GM23248 (cell line): ENCODE measurements around the gene POR. TPM values are rescaled to one million over a fixed set of nuclear protein-coding genes. Genes with fewer than 3 reads are reported as not detected.

Source experiments
- DNase-seq: peaks from one replicate; pipeline ENCODE4 v3.0.0-alpha.2; 2015
- H2AFZ ChIP-seq: fragments of 200-600 bp; sonication (generic); 2 replicates; pipeline ENCODE4 v1.6.1; 2016; ENCODE audit warnings: antibody characterized with exemption
- H3F3A ChIP-seq: fragments of 200-600 bp; sonication (generic); 2 replicates; pipeline ENCODE4 v1.6.1; 2016; ENCODE audit warnings: mild to moderate bottlenecking, antibody characterized with exemption, mixed run types; ENCODE audit not compliant: insufficient read depth
- H3K27ac ChIP-seq: fragments of 200-600 bp; sonication (generic); 2 replicates; pipeline ENCODE4 v1.5.1; 2016; ENCODE audit warnings: mild to moderate bottlenecking
- H3K27me3 ChIP-seq: fragments of 200-600 bp; sonication (generic); replicated peaks from 2 replicates; pipeline ENCODE4 v1.6.1; 2016; ENCODE audit warnings: mild to moderate bottlenecking; ENCODE audit not compliant: insufficient read depth
- H3K36me3 ChIP-seq: fragments of 200-600 bp; sonication (generic); 2 replicates; pipeline ENCODE4 v1.6.1; 2016; ENCODE audit warnings: low read depth, mild to moderate bottlenecking
- H3K4me1 ChIP-seq: fragments of 200-600 bp; sonication (generic); 2 replicates; pipeline ENCODE4 v1.6.1; 2016; ENCODE audit warnings: mild to moderate bottlenecking; ENCODE audit not compliant: insufficient read depth
- H3K4me2 ChIP-seq: fragments of 200-600 bp; sonication (generic); one replicate; pipeline ENCODE4 v1.6.1; 2016; ENCODE audit warnings: mild to moderate bottlenecking; ENCODE audit not compliant: unreplicated experiment
- H3K4me3 ChIP-seq: fragments of 200-600 bp; sonication (generic); 2 replicates; pipeline ENCODE4 v1.5.1; 2016; ENCODE audit warnings: mild to moderate bottlenecking
- H3K79me2 ChIP-seq: fragments of 200-600 bp; sonication (generic); 2 replicates; pipeline ENCODE4 v1.6.1; 2016; ENCODE audit warnings: mild to moderate bottlenecking; ENCODE audit not compliant: insufficient read depth
- H3K9ac ChIP-seq: fragments of 200-600 bp; sonication (generic); 2 replicates; pipeline ENCODE4 v1.6.1; 2016; ENCODE audit warnings: mild to moderate bottlenecking
- H3K9me2 ChIP-seq: fragments of 200-600 bp; sonication (generic); 2 replicates; pipeline ENCODE4 v1.6.1; 2016; ENCODE audit warnings: mixed run types, mild to moderate bottlenecking, moderate library complexity; ENCODE audit not compliant: insufficient read depth
- H3K9me3 ChIP-seq: fragments of 200-600 bp; sonication (generic); one replicate; pipeline ENCODE4 v1.6.1; 2017; ENCODE audit warnings: low read depth
- H4K20me1 ChIP-seq: fragments of 200-600 bp; sonication (generic); 2 replicates; pipeline ENCODE4 v1.6.0; 2016; ENCODE audit not compliant: insufficient read depth
- EZH2 ChIP-seq: fragments of 200-600 bp; sonication (generic); IDR thresholded peaks from 2 replicates; pipeline ENCODE4 v1.6.1; 2018; ENCODE audit warnings: antibody characterized with exemption, mild to moderate bottlenecking; ENCODE audit not compliant: insufficient read depth, poor library complexity, severe bottlenecking
- EZH2phosphoT487 ChIP-seq: fragments of 200-600 bp; sonication (generic); IDR thresholded peaks from 2 replicates; pipeline ENCODE4 v1.6.1; 2018; ENCODE audit warnings: antibody characterized with exemption, moderate library complexity, mild to moderate bottlenecking, low read depth; ENCODE audit not compliant: insufficient read depth
- WGBS, 2 experiments: methylation state at CpG; one replicate each; pipeline ENCODE4 v1.1.6; 2015 to 2017; ENCODE audit warnings: low lambda C conversion rate in 2 of 2, low coverage in 1 of 2; ENCODE audit errors: missing lambda C conversion rate in 2 of 2; 5-methylcytosine and 5-hydroxymethylcytosine counted together
- in situ Hi-C: fragments of 300-500 bp; cut with MboI; formaldehyde crosslinking; loops from 2 replicates; pipeline ENCODE4 v1.15.0; 2020
- polyA plus RNA-seq: library from polyadenylated mRNA; unstranded; fragments of >200 nt; fragmentation: Nextera tagmentation; extraction: Ambion mirVana; gene quantifications from 2 replicates; pipeline ENCODE4 v1.2.1, GENCODE V29; 2016
- total RNA-seq: library from RNA; depleted of rRNA; stranded (reverse); fragments of >200 nt; shearing (Covaris generic); gene quantifications from 2 replicates; pipeline ENCODE4 v1.2.3, GENCODE V29; 2014

POR gene
- total and polyA plus RNA-seq, 2 experiments from 2014 or later: 42.7 to 58.6 TPM

DNA sequence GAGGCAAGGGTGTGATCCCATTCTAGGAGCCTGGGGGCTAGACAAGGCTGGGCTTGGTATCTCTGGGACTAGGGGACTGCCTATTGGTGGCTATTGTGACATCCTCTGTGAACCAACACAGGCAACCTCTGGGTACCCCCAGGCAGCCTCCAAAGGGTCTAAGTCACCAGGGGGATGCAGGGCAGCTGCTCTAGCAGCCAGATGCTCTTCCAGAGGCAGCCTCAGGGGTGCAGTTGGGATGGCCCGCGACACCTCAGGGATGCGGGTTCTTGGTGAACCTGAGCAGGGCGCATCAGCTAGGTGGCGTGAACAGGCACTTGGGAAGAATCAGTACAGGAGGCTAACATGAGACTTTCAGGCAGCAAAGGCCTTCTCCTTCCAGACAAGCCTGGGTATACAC is 81.0 kb downstream of the POR start:
- Histone ChIP-seq H3K4me2 (no peak overlapping the region), H3K9me2 (no peaks in the 10 kb centered on the region), H3F3A (no peaks in the 10 kb centered on the region), H3K27me3 (no peaks in the 10 kb centered on the region), H2AFZ (no peak overlapping the region), H3K9ac (no peak overlapping the region), H4K20me1 (no peaks in the 10 kb centered on the region), H3K36me3 (no peaks in the 10 kb centered on the region), H3K27ac (no peak overlapping the region), H3K4me3 (no peak overlapping the region), H3K9me3 (no peaks in the 10 kb centered on the region), H3K79me2 (no peaks in the 10 kb centered on the region), H3K4me1 (no peaks in the 10 kb centered on the region)
- in situ Hi-C loops: no loop called here
- 97 to 100% methylated on average over 5 of the region's 5 CpGs for WGBS, 2 experiments
- no peak for TF ChIP-seq EZH2phosphoT487
- no peak for TF ChIP-seq EZH2
- DNase-seq: no peak

DNA sequence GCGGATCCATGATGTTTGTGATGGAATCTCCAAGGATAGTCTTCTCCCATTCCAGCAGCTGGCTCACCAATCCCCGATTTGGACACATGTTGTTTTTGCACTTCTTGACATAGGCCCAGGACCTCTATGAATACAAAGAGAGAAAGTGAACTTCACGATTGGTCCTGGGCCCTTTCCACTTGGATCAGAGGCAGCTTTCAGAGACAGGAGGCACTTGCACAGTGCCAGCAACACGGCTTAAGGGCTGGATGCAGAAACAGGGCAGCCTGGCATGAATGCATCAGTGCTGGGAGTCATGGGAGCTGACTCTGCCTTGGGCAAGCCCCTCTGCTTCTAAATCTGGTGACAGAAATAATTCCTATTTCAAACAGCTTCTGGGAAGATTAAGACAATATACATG is 81.5 kb downstream of the POR start:
- no peaks in the 10 kb centered on the region for H3K36me3 ChIP-seq

DNA sequence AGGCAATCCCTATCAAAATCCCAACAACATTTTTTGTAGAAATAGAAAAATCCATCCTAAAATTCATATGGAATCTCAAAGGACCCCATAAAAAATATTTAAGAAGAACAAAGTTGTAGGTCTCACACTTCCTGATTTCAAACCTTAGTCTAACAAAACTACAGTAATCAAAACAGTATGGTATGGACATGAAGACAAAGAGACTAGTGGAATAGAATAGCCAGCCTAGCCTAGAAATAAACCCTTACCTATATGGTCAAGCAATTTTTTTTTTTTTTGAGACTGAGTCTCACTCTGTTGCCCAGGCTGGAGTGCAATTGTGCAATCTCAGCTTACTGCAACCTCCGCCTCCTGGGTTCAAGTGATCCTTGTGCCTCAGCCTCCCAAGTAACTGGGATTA is 83.1 kb downstream of the POR start:
- Histone ChIP-seq H3K27ac (no peak overlapping the region), H3K4me1 (no peaks in the 10 kb centered on the region), H3K4me3 (no peak overlapping the region), H3K9ac (no peak overlapping the region), H3K79me2 (no peaks in the 10 kb centered on the region), H3K9me2 (no peaks in the 10 kb centered on the region), H2AFZ (no peak overlapping the region), H3F3A (no peaks in the 10 kb centered on the region), H3K27me3 (no peaks in the 10 kb centered on the region), H3K36me3 (no peaks in the 10 kb centered on the region), H3K9me3 (no peaks in the 10 kb centered on the region), H3K4me2 (no peak overlapping the region), H4K20me1 (no peaks in the 10 kb centered on the region)
- no peak for DNase-seq
- TF ChIP-seq EZH2: no peak
- TF ChIP-seq EZH2phosphoT487: no peak
- in situ Hi-C loops: no loop called here
- 85 to 100% methylated on average over 1 of the region's 1 CpG for WGBS, 2 experiments

More for the DNA sequence above, 81.5 kb downstream of the POR start:
- no peak overlapping the region for H3K4me3 ChIP-seq
- H3K9me3 ChIP-seq: no peaks in the 10 kb centered on the region
- no peak for TF ChIP-seq EZH2
- TF ChIP-seq EZH2phosphoT487: no peak
- no peak for DNase-seq
- no peak overlapping the region for H3K9ac ChIP-seq
- H3K27ac ChIP-seq: no peak overlapping the region
- no peaks in the 10 kb centered on the region for H3F3A ChIP-seq
- no peaks in the 10 kb centered on the region for H4K20me1 ChIP-seq
- H2AFZ ChIP-seq: no peak overlapping the region
- H3K4me1 ChIP-seq: no peaks in the 10 kb centered on the region
- H3K27me3 ChIP-seq: no peaks in the 10 kb centered on the region
- 64 to 68% methylated on average over 4 of the region's 4 CpGs for WGBS, 2 experiments
- H3K9me2 ChIP-seq: no peaks in the 10 kb centered on the region
- no peaks in the 10 kb centered on the region for H3K79me2 ChIP-seq
- no peak overlapping the region for H3K4me2 ChIP-seq
- in situ Hi-C loops: no loop called here

DNA sequence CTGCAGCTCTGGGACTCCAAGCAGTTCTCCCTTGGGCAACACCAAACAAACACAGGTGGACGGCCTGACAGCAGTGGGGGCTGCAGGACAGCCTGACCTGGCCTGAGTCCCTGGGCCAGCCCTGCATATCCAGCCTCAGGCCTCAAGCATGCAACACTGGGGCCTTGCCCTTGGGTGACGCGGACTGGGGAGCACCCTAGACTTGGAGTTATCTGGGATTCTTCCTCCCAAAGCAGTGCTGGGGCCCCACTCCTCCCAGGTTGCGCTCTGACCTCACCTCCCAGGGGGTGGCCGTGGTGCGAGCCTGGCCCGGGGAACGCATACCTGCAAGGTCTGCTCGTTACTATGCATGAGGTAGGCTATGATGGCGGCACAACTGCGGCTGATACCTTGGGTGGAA is 85.6 kb downstream of the POR start:
- Histone ChIP-seq H3K4me3 (no peak overlapping the region), H3K36me3 (peaks cover 5% of the 10 kb centered on the region; the same call in 1 of the 2 replicates), H2AFZ (no peak overlapping the region), H3K4me1 (no peaks in the 10 kb centered on the region), H3F3A (no peaks in the 10 kb centered on the region), H3K9ac (no peak overlapping the region), H3K9me3 (no peaks in the 10 kb centered on the region), H3K27me3 (no peaks in the 10 kb centered on the region), H3K79me2 (no peaks in the 10 kb centered on the region), H4K20me1 (no peaks in the 10 kb centered on the region), H3K9me2 (no peaks in the 10 kb centered on the region), H3K4me2 (no peak overlapping the region), H3K27ac (no peak overlapping the region)
- DNase-seq: no peak
- TF ChIP-seq EZH2 (no peak), EZH2phosphoT487 (no peak)
- in situ Hi-C loops: no loop called here
- WGBS, 2 experiments: 94 to 97% methylated on average over 11 of the region's 11 CpGs

DNA sequence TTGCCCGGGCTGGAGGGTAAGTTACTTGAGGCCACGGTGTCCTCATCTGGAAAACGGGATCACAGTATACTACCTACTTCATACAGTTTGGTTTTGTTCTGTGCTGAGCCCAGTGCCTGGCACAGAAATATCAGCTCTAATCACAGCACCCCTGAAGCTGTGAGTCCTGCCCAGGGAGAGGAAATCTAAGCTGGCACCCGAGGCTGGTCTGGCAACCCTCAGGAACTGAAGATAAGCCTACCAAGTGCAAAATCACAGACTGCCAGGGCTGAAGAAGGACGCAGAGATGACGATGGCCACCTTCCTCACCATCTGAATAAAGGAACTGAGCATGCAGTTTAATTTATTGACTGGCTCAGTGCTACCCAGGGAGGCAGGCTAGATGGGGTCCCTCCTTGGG is 87.2 kb downstream of the POR start:
- DNase-seq: no peak
- TF ChIP-seq EZH2: no peak
- no peak for TF ChIP-seq EZH2phosphoT487
- Histone ChIP-seq H4K20me1 (no peaks in the 10 kb centered on the region), H3K27me3 (no peaks in the 10 kb centered on the region), H3K27ac (no peak overlapping the region), H3K4me2 (no peak overlapping the region), H2AFZ (no peak overlapping the region), H3K9ac (no peak overlapping the region), H3K9me3 (no peaks in the 10 kb centered on the region), H3K36me3 (peaks cover 5% of the 10 kb centered on the region; the same call in 1 of the 2 replicates), H3K4me1 (no peaks in the 10 kb centered on the region), H3K9me2 (no peaks in the 10 kb centered on the region), H3K79me2 (no peaks in the 10 kb centered on the region), H3F3A (no peaks in the 10 kb centered on the region), H3K4me3 (no peak overlapping the region)
- in situ Hi-C loops: no loop called here
- WGBS, 2 experiments: 78 to 87% methylated on average over 6 of the region's 6 CpGs
